PC-3 (cell line): ENCODE results near the gene ADAMTS9.

Source experiments
- EZH2 ChIP-seq: fragments of 300-600 bp; sonication (generic); IDR thresholded peaks from one replicate; pipeline ENCODE4 v1.6.1; 2017; ENCODE audit warnings: antibody characterized with exemption, mild to moderate bottlenecking, low read length; ENCODE audit not compliant: unreplicated experiment
- EZH2phosphoT487 ChIP-seq: fragments of 300-600 bp; sonication (generic); IDR thresholded peaks from 2 replicates; pipeline ENCODE4 v1.6.1; 2018; ENCODE audit warnings: mild to moderate bottlenecking, antibody characterized with exemption, low read length, borderline replicate concordance
- TF ChIP-seq, protein P1 (sequence below): fragments of 300-600 bp; sonication (generic); conservative IDR thresholded peaks from 2 replicates; pipeline ENCODE4 v1.5.1; 2017; ENCODE audit warnings: antibody characterized with exemption, low read depth, mild to moderate bottlenecking, low read length

DNA sequence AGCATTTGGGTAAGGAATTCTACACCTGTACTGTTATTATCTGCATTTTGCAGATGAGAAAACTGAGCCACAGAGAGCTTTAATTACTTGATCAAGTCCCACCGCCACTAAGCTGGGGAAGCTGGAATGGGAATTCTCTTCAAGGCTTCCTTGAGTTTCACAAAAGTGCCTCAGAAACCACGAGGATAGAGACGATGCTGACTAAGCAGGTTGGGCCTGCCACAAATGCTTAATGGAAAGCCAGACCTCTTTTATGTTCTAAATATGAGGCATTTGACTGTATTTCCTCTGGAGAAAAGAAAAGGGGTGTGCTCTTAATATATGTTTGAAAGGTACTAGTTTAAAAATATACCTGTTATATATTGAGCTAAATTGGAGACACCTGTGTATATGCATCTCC, 34.7 kb downstream of the ADAMTS9 start:
- TF ChIP-seq, protein P1, sequence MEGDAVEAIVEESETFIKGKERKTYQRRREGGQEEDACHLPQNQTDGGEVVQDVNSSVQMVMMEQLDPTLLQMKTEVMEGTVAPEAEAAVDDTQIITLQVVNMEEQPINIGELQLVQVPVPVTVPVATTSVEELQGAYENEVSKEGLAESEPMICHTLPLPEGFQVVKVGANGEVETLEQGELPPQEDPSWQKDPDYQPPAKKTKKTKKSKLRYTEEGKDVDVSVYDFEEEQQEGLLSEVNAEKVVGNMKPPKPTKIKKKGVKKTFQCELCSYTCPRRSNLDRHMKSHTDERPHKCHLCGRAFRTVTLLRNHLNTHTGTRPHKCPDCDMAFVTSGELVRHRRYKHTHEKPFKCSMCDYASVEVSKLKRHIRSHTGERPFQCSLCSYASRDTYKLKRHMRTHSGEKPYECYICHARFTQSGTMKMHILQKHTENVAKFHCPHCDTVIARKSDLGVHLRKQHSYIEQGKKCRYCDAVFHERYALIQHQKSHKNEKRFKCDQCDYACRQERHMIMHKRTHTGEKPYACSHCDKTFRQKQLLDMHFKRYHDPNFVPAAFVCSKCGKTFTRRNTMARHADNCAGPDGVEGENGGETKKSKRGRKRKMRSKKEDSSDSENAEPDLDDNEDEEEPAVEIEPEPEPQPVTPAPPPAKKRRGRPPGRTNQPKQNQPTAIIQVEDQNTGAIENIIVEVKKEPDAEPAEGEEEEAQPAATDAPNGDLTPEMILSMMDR, result no peak
- TF ChIP-seq EZH2 (no peak), EZH2phosphoT487 (no peak)
